Measurements from ENCODE around the gene GAS7.
A peak's percentile ranks its signal among the peaks of the same experiment; 100 is the strongest.

Gene GAS7

DNA sequence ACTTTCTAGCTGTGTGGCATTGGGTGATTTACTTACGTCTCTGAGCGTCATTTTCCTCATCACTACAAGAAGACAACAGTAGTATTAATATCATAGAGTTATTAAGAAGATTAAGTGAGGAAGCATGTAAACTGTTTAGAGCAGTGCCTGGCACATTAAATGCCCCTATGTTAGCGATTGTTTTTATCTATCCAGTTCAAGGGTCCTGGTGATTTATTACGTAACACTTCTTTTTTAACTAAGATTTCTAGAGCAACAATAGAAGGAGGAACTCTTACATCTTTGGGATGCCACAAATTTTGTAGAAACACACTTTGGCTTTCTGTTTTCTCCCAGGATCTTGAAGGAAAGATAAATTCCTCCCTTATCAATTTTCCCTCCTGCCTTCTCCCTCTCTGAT lies 3.3 kb upstream of the GAS7 start:
- H3K4me3 ChIP-seq (ENCODE audit: low read length), result no peak overlapping the region
- DNase-seq (ENCODE audit: low read depth), result no peak
- TF ChIP-seq, protein P1, sequence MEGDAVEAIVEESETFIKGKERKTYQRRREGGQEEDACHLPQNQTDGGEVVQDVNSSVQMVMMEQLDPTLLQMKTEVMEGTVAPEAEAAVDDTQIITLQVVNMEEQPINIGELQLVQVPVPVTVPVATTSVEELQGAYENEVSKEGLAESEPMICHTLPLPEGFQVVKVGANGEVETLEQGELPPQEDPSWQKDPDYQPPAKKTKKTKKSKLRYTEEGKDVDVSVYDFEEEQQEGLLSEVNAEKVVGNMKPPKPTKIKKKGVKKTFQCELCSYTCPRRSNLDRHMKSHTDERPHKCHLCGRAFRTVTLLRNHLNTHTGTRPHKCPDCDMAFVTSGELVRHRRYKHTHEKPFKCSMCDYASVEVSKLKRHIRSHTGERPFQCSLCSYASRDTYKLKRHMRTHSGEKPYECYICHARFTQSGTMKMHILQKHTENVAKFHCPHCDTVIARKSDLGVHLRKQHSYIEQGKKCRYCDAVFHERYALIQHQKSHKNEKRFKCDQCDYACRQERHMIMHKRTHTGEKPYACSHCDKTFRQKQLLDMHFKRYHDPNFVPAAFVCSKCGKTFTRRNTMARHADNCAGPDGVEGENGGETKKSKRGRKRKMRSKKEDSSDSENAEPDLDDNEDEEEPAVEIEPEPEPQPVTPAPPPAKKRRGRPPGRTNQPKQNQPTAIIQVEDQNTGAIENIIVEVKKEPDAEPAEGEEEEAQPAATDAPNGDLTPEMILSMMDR (conservative IDR thresholded peaks at IDR 0.05; ENCODE audit: low read length), result no peak

DNA sequence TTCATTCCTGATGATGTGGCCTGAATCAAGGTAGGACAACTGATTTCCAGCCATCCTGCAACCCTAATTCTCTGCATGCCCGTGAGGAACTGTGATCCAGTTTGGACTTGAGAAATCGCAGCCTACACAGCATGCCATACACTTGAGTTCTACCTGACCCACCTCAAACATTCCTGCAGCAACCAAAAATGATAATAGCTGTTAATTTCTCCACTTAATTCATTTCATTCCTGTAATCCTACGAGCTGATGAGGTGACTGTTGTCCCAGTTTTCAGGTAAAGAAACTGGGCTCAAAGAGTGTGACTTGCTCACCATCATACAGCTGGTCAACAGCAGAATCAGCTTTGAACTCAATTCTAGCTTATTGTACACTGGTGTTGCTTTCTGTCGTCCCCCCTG lies 2.2 kb upstream of the GAS7 start:
- DNase-seq (ENCODE audit: low read depth), result no peak
- no peak overlapping the region for H3K4me3 ChIP-seq (ENCODE audit: low read length)
- TF ChIP-seq, protein P1 (conservative IDR thresholded peaks at IDR 0.05; ENCODE audit: low read length), result no peak

DNA sequence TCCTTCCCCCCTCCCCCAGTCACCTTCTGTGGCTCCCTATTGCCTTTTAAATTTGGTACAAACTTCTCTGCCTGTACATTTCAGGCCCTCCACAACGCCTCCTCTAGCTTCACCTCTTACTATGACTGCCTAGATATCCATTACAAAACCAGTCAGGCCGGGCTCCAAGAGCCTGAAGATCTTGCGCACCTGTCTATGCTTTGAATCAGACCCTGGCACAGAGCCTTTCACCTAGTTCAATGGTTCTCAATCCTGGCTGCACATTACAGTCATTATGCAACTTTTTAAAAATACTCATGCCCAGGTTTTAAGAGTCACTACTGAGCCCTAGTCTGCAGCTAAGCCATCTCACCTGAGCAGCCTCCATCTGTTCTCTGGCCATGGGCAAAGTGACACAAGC lies 1.6 kb upstream of the GAS7 start:
- H3K4me3 ChIP-seq (ENCODE audit: low read length), result no peak overlapping the region
- TF ChIP-seq, protein P1 (conservative IDR thresholded peaks at IDR 0.05; ENCODE audit: low read length), result no peak
- no peak for DNase-seq (ENCODE audit: low read depth)

DNA sequence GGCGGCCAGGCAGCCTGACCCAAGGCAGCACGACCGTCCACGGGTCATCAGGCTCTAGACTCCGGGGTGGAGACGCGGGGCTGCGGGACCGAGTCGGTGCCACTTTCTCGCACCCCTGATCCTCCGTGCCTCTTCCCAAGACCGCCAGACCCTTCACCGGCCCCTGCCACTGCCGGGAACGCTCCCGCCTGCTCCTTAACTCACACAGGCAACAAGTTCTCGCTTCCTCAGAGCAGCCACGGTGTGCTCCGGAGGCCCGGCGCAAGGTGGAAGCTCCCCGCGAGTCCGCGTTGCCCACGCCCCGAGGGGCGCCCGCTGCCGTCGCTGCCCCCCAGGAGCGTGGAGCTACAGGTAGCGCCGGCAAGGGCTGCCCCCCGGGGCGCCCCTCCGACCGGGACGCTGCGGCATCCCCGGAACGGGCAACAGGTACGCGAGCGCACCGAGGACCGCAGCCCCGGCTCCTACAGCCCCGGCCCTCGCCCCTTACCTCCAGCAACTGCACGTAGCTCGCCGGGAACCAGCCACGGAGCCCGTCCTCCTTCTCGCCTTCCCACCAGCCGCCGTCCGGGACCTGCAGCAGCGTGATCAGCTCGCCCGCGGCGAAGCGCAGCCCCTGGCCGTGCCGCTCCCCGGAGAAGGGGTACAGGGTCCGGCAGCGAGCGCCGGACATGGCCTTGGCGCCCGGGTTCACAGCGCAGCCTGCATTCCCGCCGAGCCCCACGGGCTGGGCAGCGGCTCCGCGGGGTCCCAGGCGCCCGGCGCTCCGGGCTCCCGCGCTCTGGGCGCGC lies 491 bp downstream of the GAS7 start:
- H3K4me3 ChIP-seq (ENCODE audit: low read length), result peak overlapping the region; percentile 70
- DNase-seq (ENCODE audit: low read depth), result no peak
- TF ChIP-seq, protein P1 (conservative IDR thresholded peaks at IDR 0.05; ENCODE audit: low read length), result no peak

DNA sequence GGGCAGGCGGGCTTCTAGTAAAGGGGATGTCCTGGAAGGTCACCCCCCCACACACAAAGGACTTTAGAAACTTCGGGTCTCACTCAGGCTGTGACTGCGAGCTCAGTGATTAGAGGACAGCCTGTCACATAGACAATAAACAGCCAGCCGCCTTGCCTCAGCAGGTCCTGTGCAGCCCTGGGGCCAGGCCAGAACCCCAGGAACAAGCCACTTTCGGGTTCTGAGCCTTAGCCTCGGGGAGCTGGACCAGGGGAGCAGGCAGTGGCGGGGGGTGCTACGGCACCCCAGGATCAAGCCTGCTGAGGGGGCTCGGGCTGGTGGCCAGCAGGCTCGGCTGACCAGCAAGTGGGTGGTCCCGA lies 1.1 kb downstream of the GAS7 start:
- TF ChIP-seq, protein P1 (conservative IDR thresholded peaks at IDR 0.05; ENCODE audit: low read length), result no peak
- DNase-seq (ENCODE audit: low read depth), result no peak
- peak overlapping the region; percentile 70 for H3K4me3 ChIP-seq (ENCODE audit: low read length)

DNA sequence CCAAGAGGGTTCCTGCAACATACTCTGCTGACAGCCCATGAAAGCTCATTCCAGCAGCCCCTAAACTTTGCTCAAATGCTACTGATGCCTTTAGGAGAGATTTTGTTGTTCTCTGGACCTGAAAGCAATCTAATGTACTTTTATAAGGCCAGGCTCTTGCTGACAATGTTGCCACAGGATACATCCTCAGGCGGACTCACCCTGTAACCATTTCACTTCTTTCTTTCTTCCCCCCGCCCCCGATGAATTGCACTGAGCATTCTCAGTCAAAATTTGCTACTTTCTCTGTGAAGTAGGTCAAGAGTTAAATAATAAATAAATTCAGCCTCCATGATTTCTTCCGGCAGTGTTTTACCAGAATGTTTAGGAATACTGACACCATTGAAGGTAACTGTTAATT lies 1.5 kb downstream of the GAS7 start:
- TF ChIP-seq, protein P1 (conservative IDR thresholded peaks at IDR 0.05; ENCODE audit: low read length), result no peak
- H3K4me3 ChIP-seq (ENCODE audit: low read length), result peak overlapping the region; percentile 70
- no peak for DNase-seq (ENCODE audit: low read depth)

DNA sequence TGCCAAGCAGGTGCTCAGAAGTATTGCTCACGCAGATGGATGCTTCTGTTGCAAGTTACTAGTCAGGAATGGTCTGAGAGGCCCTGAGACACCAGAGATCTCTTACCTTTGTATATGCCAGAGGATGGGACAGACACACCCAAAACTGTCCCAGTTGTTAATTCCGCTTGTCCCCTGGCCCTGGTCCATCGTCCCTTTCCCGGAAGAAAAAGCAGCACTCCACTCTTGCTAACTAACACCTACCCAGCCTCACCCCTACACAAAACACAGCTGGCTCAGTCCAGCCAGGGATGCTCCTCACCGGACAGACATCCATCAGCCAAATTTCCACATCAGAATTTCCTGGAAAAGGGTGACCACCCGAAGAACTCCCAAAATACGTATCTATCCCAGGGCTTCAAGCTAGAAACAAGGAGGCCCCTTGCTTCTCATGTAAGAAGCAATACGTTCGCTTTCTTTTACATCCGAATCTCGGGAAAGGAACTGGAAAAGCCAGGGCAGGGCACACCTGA lies 2.0 kb downstream of the GAS7 start:
- no peak for DNase-seq (ENCODE audit: low read depth)
- peak overlapping the region; percentile 70 for H3K4me3 ChIP-seq (ENCODE audit: low read length)
- TF ChIP-seq, protein P1 (conservative IDR thresholded peaks at IDR 0.05; ENCODE audit: low read length), result no peak

Measured in AG10803 (cell line).